Astrocyte of the cerebellum (primary cell): ENCODE measurements around the gene CHAF1A.

Experiments used
- DNase-seq: peaks from one replicate; pipeline ENCODE4 v3.0.0-alpha.2; 2011; ENCODE audit warnings: low read depth
- H3K4me3 ChIP-seq: 2 replicates; pipeline ENCODE4 v1.5.1; 2011; ENCODE audit warnings: mild to moderate bottlenecking, low read depth, low read length, moderate library complexity
- CTCF ChIP-seq: IDR thresholded peaks from 2 replicates; pipeline ENCODE4 v1.5.1; 2012; ENCODE audit warnings: low read length, low read depth, moderate library complexity, mild to moderate bottlenecking; ENCODE audit errors: missing control alignments
- in situ Hi-C: cut with HindIII; loops from 2 replicates; pipeline ENCODE4 v1.10.0; 2017; ENCODE audit warnings: low sequenced_read_pairs

The CHAF1A gene

GRCh38 chr19:4406626-4407025 is 4.2 kb downstream of the CHAF1A start:
- in situ Hi-C loops, result no loop called here
- no peak for DNase-seq
- no peak for TF ChIP-seq CTCF
- H3K4me3 ChIP-seq, result no peak overlapping the region

GRCh38 chr19:4409123-4409933 is 6.9 kb downstream of the CHAF1A start:
- no peak for TF ChIP-seq CTCF
- no peak for DNase-seq
- H3K4me3 ChIP-seq, result no peak overlapping the region
- in situ Hi-C loops, result no loop called here

GRCh38 chr19:4413588-4413987 is 11.1 kb downstream of the CHAF1A start:
- TF ChIP-seq CTCF, result no peak
- no peak overlapping the region for H3K4me3 ChIP-seq
- DNase-seq, result no peak
- in situ Hi-C loops, result no loop called here

- TF ChIP-seq CTCF, result no peak
- no peak for DNase-seq
- H3K4me3 ChIP-seq, result no peak overlapping the region
- in situ Hi-C loops, result no loop called here
Measured at GRCh38 chr19:4414144-4414799, 11.8 kb downstream of the CHAF1A start.

GRCh38 chr19:4414800-4415321 is 12.4 kb downstream of the CHAF1A start:
- in situ Hi-C loops, result loop anchor here (5.0 kb wide), 1 partner anchor 48 kb away; no protein-coding TSS in a partner anchor
- no peak overlapping the region for H3K4me3 ChIP-seq
- TF ChIP-seq CTCF, result no peak
- no peak for DNase-seq

- TF ChIP-seq CTCF, result no peak
- no peak for DNase-seq
- no peak overlapping the region for H3K4me3 ChIP-seq
- in situ Hi-C loops, result loop anchor here (5.0 kb wide), 1 partner anchor 48 kb away; no protein-coding TSS in a partner anchor
Measured at GRCh38 chr19:4415352-4415751, 12.9 kb downstream of the CHAF1A start.
